ENCODE data around the gene CA6. TPM values are rescaled to one million over a fixed set of nuclear protein-coding genes. Genes with fewer than 3 reads are reported as not detected.
"Not testable (repeated sequence)": the region's sequence is repeated elsewhere in the genome, so short reads cannot be mapped to it uniquely, and the experiment has no call there.

The CA6 gene
- polyA plus RNA-seq (2012; ENCODE audit: insufficient read depth, insufficient read length, low read depth): not detected

DNA sequence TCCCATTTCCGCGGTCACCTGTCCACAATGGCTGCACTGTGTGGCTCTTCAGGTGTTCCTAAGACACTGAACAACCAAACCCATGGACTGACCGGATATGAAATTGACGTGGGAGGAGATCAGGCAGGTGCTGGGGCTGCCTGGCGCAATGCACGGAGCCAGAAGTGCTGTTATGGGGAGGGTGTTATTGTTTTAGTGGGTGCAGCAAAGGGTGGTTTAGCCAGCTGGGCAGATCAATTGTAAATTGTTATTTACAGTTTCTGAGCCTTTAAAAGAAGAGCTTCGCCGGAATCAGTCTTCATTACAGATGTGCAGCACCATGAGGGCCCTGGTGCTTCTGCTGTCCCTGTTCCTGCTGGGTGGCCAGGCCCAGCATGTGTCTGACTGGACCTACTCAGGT lies at the start of gene CA6:
TSS of gene CA6 (plus strand) at position 301 of the 400 bp plus-strand sequence. CDS start at position 320, 19 bp downstream.
- Histone ChIP-seq H3K4me1 (no peaks in the 10 kb centered on the region), H3K36me3 (no peaks in the 10 kb centered on the region), H3K27me3 (no peaks in the 10 kb centered on the region), H3K9me3 (no peaks in the 10 kb centered on the region), H3K4me3 (ENCODE audit: low read depth, low read length) (no peak within 1 kb of the TSS)
- DNase-seq: no peak
- TF ChIP-seq, protein P1, sequence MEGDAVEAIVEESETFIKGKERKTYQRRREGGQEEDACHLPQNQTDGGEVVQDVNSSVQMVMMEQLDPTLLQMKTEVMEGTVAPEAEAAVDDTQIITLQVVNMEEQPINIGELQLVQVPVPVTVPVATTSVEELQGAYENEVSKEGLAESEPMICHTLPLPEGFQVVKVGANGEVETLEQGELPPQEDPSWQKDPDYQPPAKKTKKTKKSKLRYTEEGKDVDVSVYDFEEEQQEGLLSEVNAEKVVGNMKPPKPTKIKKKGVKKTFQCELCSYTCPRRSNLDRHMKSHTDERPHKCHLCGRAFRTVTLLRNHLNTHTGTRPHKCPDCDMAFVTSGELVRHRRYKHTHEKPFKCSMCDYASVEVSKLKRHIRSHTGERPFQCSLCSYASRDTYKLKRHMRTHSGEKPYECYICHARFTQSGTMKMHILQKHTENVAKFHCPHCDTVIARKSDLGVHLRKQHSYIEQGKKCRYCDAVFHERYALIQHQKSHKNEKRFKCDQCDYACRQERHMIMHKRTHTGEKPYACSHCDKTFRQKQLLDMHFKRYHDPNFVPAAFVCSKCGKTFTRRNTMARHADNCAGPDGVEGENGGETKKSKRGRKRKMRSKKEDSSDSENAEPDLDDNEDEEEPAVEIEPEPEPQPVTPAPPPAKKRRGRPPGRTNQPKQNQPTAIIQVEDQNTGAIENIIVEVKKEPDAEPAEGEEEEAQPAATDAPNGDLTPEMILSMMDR (IDR thresholded peaks at IDR 0.05; ENCODE audit: low read depth, low read length): no peak

DNA sequence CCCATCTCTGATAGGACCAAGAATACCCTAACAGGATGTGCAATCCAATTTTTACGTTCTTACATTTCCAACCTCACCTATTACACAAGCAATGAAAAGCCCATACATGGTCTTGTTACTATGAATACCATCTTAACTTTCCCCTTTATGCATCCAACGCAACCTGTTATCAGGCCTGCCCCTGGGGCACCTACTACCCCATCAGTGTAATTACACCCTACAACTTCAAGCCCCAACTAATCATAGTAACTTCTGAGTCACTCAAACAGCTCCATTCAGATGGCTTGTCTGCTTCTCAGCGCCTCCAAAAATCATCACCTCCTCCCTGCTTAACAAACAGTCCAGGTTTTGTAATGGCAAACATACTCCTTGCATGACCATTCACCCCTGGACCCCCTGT lies 48.9 kb upstream of the CA6 start:
- H3K27me3 ChIP-seq; H3K4me1 ChIP-seq; H3K9me3 ChIP-seq; DNase-seq; H3K4me3 ChIP-seq (ENCODE audit: low read depth, low read length); H3K36me3 ChIP-seq: not testable (repeated sequence)

DNA sequence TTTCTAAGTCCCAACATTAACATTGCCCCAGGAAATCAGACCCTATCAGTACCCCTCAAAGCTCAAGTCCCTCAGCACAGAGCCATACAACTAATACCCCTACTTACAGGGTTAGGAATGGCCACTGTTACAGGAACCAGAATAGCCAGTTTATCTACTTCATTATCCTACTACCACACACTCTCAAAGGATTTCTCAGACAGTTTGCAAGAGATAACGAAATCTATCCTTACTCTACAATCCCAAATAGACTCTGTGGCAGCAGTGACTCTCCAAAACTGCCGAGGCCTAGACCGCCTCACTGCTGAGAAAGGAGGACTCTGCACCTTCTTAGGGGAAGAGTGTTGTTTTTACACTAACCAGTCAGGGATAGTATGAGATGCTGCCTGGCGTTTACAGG lies 48.2 kb upstream of the CA6 start:
- H3K36me3 ChIP-seq; H3K27me3 ChIP-seq; H3K4me3 ChIP-seq (ENCODE audit: low read depth, low read length); H3K9me3 ChIP-seq; H3K4me1 ChIP-seq; DNase-seq: not testable (repeated sequence)

GRCh38 chr1:8898418-8898817 lies 47.2 kb upstream of the CA6 start:
- H3K27me3 ChIP-seq; H3K4me3 ChIP-seq (ENCODE audit: low read depth, low read length); H3K4me1 ChIP-seq; H3K36me3 ChIP-seq; DNase-seq; H3K9me3 ChIP-seq: not testable (repeated sequence)

DNA sequence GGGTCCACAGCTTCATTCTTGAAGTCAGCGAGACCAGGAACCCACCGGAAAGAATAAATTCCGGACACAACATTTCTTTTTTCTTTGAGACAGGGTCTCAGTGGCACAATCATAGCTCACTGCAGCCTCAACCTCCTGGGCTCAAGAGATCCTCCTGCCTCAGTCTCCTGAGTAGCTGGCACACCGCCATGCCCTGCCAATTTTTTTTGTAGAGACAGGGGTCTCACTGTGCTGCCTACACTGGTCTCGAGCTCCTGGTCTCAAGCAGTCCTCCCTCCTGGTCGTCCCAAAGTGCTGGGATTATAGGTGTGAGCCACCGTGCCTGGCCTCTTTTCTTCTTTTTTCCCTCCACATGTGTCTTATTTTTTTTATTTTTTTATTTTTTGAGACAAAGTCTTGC lies 46.6 kb upstream of the CA6 start:
- DNase-seq: no peak
- TF ChIP-seq, protein P1 (IDR thresholded peaks at IDR 0.05; ENCODE audit: low read depth, low read length): no peak
- H3K4me3 ChIP-seq (ENCODE audit: low read depth, low read length): no peak overlapping the region

DNA sequence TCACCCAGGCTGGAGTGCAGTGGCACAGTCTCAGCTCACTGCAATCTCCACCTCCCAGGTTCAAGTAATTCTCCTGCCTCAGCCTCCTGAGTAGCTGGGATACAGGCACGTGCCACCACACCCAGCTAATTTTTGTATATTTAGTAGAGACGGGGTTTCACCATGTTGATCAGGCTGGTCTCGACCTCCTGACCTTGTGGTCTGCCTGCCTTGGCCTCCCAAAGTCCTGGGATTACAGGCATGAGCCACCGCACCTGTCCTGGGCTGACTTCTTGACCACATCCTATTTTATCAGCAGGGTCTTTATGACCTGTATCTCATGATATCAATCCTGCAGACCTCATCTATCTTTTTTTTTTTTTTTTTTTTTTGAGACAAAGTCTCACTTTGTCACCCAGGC lies 45.0 kb upstream of the CA6 start:
- not testable (repeated sequence) for DNase-seq; H3K36me3 ChIP-seq; H3K27me3 ChIP-seq; H3K9me3 ChIP-seq; H3K4me3 ChIP-seq (ENCODE audit: low read depth, low read length); H3K4me1 ChIP-seq

More for the DNA sequence above, 46.6 kb upstream of the CA6 start:
- Histone ChIP-seq H3K4me1 (no peaks in the 10 kb centered on the region), H3K36me3 (no peaks in the 10 kb centered on the region), H3K9me3 (no peaks in the 10 kb centered on the region), H3K27me3 (no peaks in the 10 kb centered on the region)

- DNase-seq: no peak
- H3K27me3 ChIP-seq: no peaks in the 10 kb centered on the region
- TF ChIP-seq, protein P1 (IDR thresholded peaks at IDR 0.05; ENCODE audit: low read depth, low read length): no peak
- no peak overlapping the region for H3K4me3 ChIP-seq (ENCODE audit: low read depth, low read length)
- no peaks in the 10 kb centered on the region for H3K4me1 ChIP-seq
- H3K36me3 ChIP-seq: no peaks in the 10 kb centered on the region
- H3K9me3 ChIP-seq: no peaks in the 10 kb centered on the region
These were observed 42.9 kb upstream of the CA6 start for GRCh38 chr1:8902765-8903164.

DNA sequence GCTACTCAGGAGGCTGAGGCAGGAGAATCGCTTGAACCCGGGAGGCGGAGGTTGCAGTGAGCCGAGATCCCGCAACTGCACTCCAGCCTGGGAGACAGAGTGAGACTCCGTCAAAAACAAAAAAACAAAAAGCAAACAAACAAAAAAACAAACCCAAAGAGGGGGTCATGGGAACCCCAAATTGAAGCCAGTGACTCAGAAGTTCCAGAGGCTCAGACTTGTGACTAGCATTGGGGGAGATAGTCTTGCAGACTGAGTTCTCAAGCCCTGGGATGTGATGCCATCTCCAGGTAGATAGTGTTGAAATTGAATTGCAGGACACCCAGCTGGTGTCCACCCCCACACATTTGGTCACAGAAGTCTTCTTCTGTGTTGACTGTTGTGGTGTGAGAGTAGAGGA lies 42.3 kb upstream of the CA6 start:
- no peaks in the 10 kb centered on the region for H3K27me3 ChIP-seq
- no peaks in the 10 kb centered on the region for H3K4me1 ChIP-seq
- TF ChIP-seq, protein P1 (IDR thresholded peaks at IDR 0.05; ENCODE audit: low read depth, low read length): no peak
- no peak overlapping the region for H3K4me3 ChIP-seq (ENCODE audit: low read depth, low read length)
- no peaks in the 10 kb centered on the region for H3K9me3 ChIP-seq
- no peaks in the 10 kb centered on the region for H3K36me3 ChIP-seq
- no peak for DNase-seq
